ENCODE results near the gene TRPV6.

TRPV6 gene

DNA sequence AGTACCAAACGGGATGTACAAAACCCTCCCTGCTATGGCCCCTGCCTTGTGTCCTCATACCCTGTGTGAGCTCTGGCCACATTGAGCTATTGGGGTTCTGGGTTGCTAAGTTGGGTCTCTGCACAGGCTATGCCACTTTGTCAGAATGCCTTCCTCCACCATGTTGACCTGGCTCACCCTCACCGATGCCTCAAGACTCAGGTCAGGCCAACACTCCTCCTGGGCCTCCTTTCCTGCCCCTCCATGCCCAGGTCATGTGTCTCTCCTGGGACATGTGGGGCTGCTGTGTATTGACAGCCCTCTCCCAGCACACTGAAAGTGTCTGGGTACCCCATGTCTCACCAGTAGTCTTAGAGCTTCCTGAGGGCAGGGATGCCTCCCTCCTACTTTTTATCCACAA is 33.4 kb upstream of the TRPV6 start:
- DNase-seq (ENCODE audit: insufficient read length) = no peak
- TF ChIP-seq POLR2A (IDR thresholded peaks at IDR 0.05; ENCODE audit: low read depth, low read length) (no peak), TAF1 (IDR thresholded peaks at IDR 0.05; ENCODE audit: borderline replicate concordance, low read depth, low read length) (no peak), POLR2AphosphoS5 (IDR thresholded peaks at IDR 0.05; ENCODE audit: low read depth, low read length) (no peak)
- FAIRE-seq = no peak

DNA sequence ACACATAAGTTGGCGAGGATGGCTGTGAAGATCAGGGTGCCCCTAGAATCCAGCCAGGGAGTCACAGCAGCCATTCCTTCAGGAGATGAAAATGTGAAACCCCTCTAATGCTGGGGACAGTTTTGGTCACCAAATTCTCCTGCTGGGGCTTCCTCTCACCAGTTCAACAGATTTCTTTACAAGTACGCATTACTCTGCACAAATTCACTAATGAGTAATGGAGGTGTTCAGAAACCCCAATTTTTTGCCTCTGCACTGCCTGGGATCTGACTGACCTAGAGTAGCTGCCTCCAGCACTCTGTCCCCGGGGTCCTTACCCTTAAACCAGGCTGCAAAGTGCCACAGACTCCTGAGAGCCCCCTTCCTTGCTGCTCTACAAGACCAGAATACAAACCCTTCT is 31.9 kb upstream of the TRPV6 start:
- no peak for DNase-seq (ENCODE audit: insufficient read length)
- no peak for FAIRE-seq

GRCh38 chr7:142916508-142916907 is 31.0 kb upstream of the TRPV6 start:
- DNase-seq (ENCODE audit: insufficient read length) (no peak), FAIRE-seq (no peak)
- TF ChIP-seq TAF1 (IDR thresholded peaks at IDR 0.05; ENCODE audit: borderline replicate concordance, low read depth, low read length) (no peak), POLR2AphosphoS5 (IDR thresholded peaks at IDR 0.05; ENCODE audit: low read depth, low read length) (no peak), POLR2A (IDR thresholded peaks at IDR 0.05; ENCODE audit: low read depth, low read length) (no peak)

More for the DNA sequence above, 31.9 kb upstream of the TRPV6 start:
- TF ChIP-seq POLR2A (IDR thresholded peaks at IDR 0.05; ENCODE audit: low read depth, low read length) (no peak), TAF1 (IDR thresholded peaks at IDR 0.05; ENCODE audit: borderline replicate concordance, low read depth, low read length) (no peak), POLR2AphosphoS5 (IDR thresholded peaks at IDR 0.05; ENCODE audit: low read depth, low read length) (no peak)

GRCh38 chr7:142915315-142915714 is 29.8 kb upstream of the TRPV6 start:
- no peak for DNase-seq (ENCODE audit: insufficient read length)
- TF ChIP-seq TAF1 (IDR thresholded peaks at IDR 0.05; ENCODE audit: borderline replicate concordance, low read depth, low read length) (no peak), POLR2A (IDR thresholded peaks at IDR 0.05; ENCODE audit: low read depth, low read length) (no peak), POLR2AphosphoS5 (IDR thresholded peaks at IDR 0.05; ENCODE audit: low read depth, low read length) (no peak)
- no peak for FAIRE-seq

- TF ChIP-seq POLR2AphosphoS5 (IDR thresholded peaks at IDR 0.05; ENCODE audit: low read depth, low read length) = no peak
- no peak for TF ChIP-seq TAF1 (IDR thresholded peaks at IDR 0.05; ENCODE audit: borderline replicate concordance, low read depth, low read length)
- no peak for TF ChIP-seq POLR2A (IDR thresholded peaks at IDR 0.05; ENCODE audit: low read depth, low read length)
- DNase-seq (ENCODE audit: insufficient read length) = no peak
- no peak for FAIRE-seq
Observed at GRCh38 chr7:142914121-142914520, 28.6 kb upstream of the TRPV6 start.

DNA sequence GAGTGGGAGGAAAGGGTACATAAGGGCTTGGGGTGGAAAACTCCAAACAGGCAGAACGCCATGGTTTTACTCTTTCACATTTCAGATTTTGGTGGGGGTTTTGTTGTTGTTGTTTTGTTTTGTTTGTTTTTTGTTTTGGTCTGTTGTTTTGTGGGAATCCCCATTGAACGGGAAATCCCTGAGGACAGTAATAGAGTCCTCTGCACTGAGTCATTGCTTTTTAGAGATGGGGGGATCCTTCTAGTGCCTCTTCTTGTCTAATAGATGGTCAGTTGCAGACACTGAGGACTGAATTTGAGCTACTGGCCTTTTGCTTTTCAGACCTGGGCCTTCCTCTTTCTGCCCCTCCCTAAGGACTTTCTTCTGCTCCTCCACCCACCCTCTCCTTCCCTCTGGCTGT is 28.0 kb upstream of the TRPV6 start:
- DNase-seq (ENCODE audit: insufficient read length) (no peak), FAIRE-seq (no peak)

GRCh38 chr7:142913051-142913450 is 27.5 kb upstream of the TRPV6 start:
- no peak for DNase-seq (ENCODE audit: insufficient read length)
- FAIRE-seq = no peak
- TF ChIP-seq POLR2A (IDR thresholded peaks at IDR 0.05; ENCODE audit: low read depth, low read length) = no peak
- no peak for TF ChIP-seq TAF1 (IDR thresholded peaks at IDR 0.05; ENCODE audit: borderline replicate concordance, low read depth, low read length)
- TF ChIP-seq POLR2AphosphoS5 (IDR thresholded peaks at IDR 0.05; ENCODE audit: low read depth, low read length) = no peak

More for the DNA sequence above, 28.0 kb upstream of the TRPV6 start:
- TF ChIP-seq TAF1 (IDR thresholded peaks at IDR 0.05; ENCODE audit: borderline replicate concordance, low read depth, low read length) (no peak), POLR2AphosphoS5 (IDR thresholded peaks at IDR 0.05; ENCODE audit: low read depth, low read length) (no peak), POLR2A (IDR thresholded peaks at IDR 0.05; ENCODE audit: low read depth, low read length) (no peak)

DNA sequence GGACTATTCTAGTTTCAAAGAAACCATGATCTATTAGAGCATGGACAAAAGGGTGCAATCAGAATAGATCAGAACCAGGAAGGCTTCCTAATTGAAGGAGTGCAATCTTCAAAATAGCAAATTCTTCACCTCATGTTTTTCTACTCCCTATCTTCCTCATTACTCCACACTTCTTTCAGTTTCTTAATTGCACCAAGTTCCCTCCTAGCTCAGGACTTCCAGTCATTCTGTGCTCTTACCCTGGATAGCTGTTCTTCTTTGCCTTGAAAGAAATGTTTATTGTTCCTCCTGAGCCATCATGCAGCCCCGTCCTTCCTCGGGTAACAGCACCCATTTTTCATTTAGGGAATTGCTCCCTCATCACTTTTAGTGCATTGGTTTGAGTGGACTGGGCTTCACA is 24.9 kb upstream of the TRPV6 start:
- FAIRE-seq = no peak
- no peak for DNase-seq (ENCODE audit: insufficient read length)
- TF ChIP-seq POLR2AphosphoS5 (IDR thresholded peaks at IDR 0.05; ENCODE audit: low read depth, low read length) (no peak), TAF1 (IDR thresholded peaks at IDR 0.05; ENCODE audit: borderline replicate concordance, low read depth, low read length) (no peak), POLR2A (IDR thresholded peaks at IDR 0.05; ENCODE audit: low read depth, low read length) (no peak)

- no peak for FAIRE-seq
- TF ChIP-seq POLR2AphosphoS5 (IDR thresholded peaks at IDR 0.05; ENCODE audit: low read depth, low read length) = no peak
- TF ChIP-seq TAF1 (IDR thresholded peaks at IDR 0.05; ENCODE audit: borderline replicate concordance, low read depth, low read length) = no peak
- no peak for TF ChIP-seq POLR2A (IDR thresholded peaks at IDR 0.05; ENCODE audit: low read depth, low read length)
Observed at GRCh38 chr7:142910031-142910433, 24.5 kb upstream of the TRPV6 start.

GRCh38 chr7:142908921-142909890 is 23.7 kb upstream of the TRPV6 start:
- DNase-seq (ENCODE audit: insufficient read length) = no peak
- TF ChIP-seq TAF1 (IDR thresholded peaks at IDR 0.05; ENCODE audit: borderline replicate concordance, low read depth, low read length) (no peak), POLR2A (IDR thresholded peaks at IDR 0.05; ENCODE audit: low read depth, low read length) (no peak), POLR2AphosphoS5 (IDR thresholded peaks at IDR 0.05; ENCODE audit: low read depth, low read length) (no peak)
- no peak for FAIRE-seq

More at GRCh38 chr7:142910031-142910433, 24.5 kb upstream of the TRPV6 start:
- DNase-seq (ENCODE audit: insufficient read length) = no peak

GRCh38 chr7:142908290-142908689 is 22.7 kb upstream of the TRPV6 start:
- TF ChIP-seq POLR2AphosphoS5 (IDR thresholded peaks at IDR 0.05; ENCODE audit: low read depth, low read length) (no peak), TAF1 (IDR thresholded peaks at IDR 0.05; ENCODE audit: borderline replicate concordance, low read depth, low read length) (no peak), POLR2A (IDR thresholded peaks at IDR 0.05; ENCODE audit: low read depth, low read length) (no peak)
- DNase-seq (ENCODE audit: insufficient read length) (no peak), FAIRE-seq (no peak)

GRCh38 chr7:142906643-142907042 is 21.1 kb upstream of the TRPV6 start:
- no peak for DNase-seq (ENCODE audit: insufficient read length)
- TF ChIP-seq POLR2AphosphoS5 (IDR thresholded peaks at IDR 0.05; ENCODE audit: low read depth, low read length) = no peak
- no peak for TF ChIP-seq POLR2A (IDR thresholded peaks at IDR 0.05; ENCODE audit: low read depth, low read length)
- TF ChIP-seq TAF1 (IDR thresholded peaks at IDR 0.05; ENCODE audit: borderline replicate concordance, low read depth, low read length) = no peak
- no peak for FAIRE-seq

Measured in GM12892 (cell line).